Right cardiac atrium (tissue), 5 donors: ENCODE data around the gene ZNF618. TPM values are rescaled to one million over a fixed set of nuclear protein-coding genes. Genes with fewer than 3 reads are reported as not detected.

Experiments
- ATAC-seq, 2 donors: fragments of 200-7000 bp; cut with Tn5 transposase; one replicate each; pipeline versions ENCODE4 v1.8.0 to v1.9.1; 2020; ENCODE audit warnings: moderate library complexity in 2 of 2, mild to moderate bottlenecking in 1 of 2
- DNase-seq, 3 donors: peaks; one replicate each; pipeline ENCODE4 v3.0.0-alpha.2; 2020
- H3K27ac ChIP-seq: one replicate; pipeline ENCODE4 v1.5.1; 2013; ENCODE audit warnings: mild to moderate bottlenecking, low read length, control low read depth, moderate library complexity
- H3K27me3 ChIP-seq: one replicate; pipeline ENCODE4 v1.6.1; 2013; ENCODE audit not compliant: control insufficient read depth, insufficient read depth
- H3K4me1 ChIP-seq: one replicate; pipeline ENCODE4 v1.6.1; 2013; ENCODE audit warnings: low read length; ENCODE audit not compliant: control insufficient read depth, insufficient read depth
- H3K4me3 ChIP-seq: one replicate; pipeline ENCODE4 v1.5.1; 2013; ENCODE audit warnings: low read length, control low read depth
- H3K9me3 ChIP-seq: one replicate; pipeline ENCODE4 v1.6.1; 2013; ENCODE audit warnings: low read length; ENCODE audit not compliant: control insufficient read depth
- WGBS: extraction: QIAGEN DNeasy Blood & Tissue Kit; methylation state at CpG from one replicate; pipeline ENCODE4 v1.1.7; 2013; 5-methylcytosine and 5-hydroxymethylcytosine counted together
- intact Hi-C, 4 donors: fragments of 100-400 bp; cut with DNase I; formaldehyde crosslinking; loops; one replicate each; pipeline versions ENCODE4 v1.11.0 to v1.14.0; 2022 to 2023
- polyA plus RNA-seq: library from polyadenylated mRNA; stranded (reverse); fragments of 200-250 nt; gene quantifications from one replicate; pipeline ENCODE4 v1.2.3, GENCODE V29; 2013
- total RNA-seq, 4 donors: library from RNA; stranded (reverse); fragmentation: NEBNext Ultra II Directional; extraction: Animal tissue kit (Norgen Biotek cat#: 25700); gene quantifications; one replicate each; pipeline ENCODE4 v1.2.1, GENCODE V29; 2021
- donor health status: healthy with polysubstance abuse.
- donor health status: DM: no; HTN: yes; CAD: no.
- donor health status: DM: no; HTN: no; CAD: no.
- donor health status: DM: no; HTN: yes; CAD: no; lungs with severe emphysema.
- donor health status: DM: yes; HTN: yes; CAD: no.

Gene ZNF618
- total and polyA plus RNA-seq, 5 donors: 1.4 to 3.3 (median 2.7) TPM

- Histone ChIP-seq H3K27me3 (no peaks in the 10 kb centered on the region), H3K4me3 (no peak overlapping the region), H3K4me1 (no peaks in the 10 kb centered on the region), H3K27ac (no peak overlapping the region), H3K9me3 (no peaks in the 10 kb centered on the region)
- intact Hi-C loops: no loop called here
- 86% methylated on average over 11 of the region's 11 CpGs for WGBS
- DNase-seq (no peak), ATAC-seq (no peak)
Measured at GRCh38 chr9:113948891-113949570, 72.9 kb downstream of the ZNF618 start.

DNA sequence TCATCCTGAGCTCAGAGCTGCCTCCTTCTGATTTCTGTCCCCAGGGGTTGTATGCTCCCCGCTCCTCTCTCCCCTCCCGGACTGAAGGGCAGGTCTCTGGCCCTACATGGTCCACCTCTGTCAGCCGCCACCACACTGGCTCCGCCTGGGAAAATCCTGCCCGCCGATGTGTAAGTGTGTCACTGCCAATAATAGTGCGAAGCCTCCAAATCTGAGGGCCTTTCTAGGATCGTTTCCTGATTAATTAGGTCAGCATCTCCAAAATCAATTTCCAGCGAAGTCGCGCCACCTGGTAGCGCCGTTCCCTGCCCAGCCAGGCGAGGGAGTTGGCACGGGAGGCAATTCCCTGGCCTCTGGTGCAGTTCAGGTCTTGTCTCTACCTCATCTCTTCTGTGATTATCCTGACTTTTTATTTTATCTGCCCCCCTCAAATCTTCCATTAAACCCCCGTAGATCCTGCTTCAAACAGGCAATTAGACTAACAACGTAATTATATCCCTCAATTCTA is 73.5 kb downstream of the ZNF618 start:
- 96% methylated on average over 17 of the region's 17 CpGs for WGBS
- DNase-seq (no peak), ATAC-seq (no peak)
- H3K4me1 ChIP-seq: no peaks in the 10 kb centered on the region
- no peaks in the 10 kb centered on the region for H3K9me3 ChIP-seq
- H3K27ac ChIP-seq: no peak overlapping the region
- intact Hi-C loops: no loop called here
- H3K4me3 ChIP-seq: no peak overlapping the region
- H3K27me3 ChIP-seq: no peaks in the 10 kb centered on the region

DNA sequence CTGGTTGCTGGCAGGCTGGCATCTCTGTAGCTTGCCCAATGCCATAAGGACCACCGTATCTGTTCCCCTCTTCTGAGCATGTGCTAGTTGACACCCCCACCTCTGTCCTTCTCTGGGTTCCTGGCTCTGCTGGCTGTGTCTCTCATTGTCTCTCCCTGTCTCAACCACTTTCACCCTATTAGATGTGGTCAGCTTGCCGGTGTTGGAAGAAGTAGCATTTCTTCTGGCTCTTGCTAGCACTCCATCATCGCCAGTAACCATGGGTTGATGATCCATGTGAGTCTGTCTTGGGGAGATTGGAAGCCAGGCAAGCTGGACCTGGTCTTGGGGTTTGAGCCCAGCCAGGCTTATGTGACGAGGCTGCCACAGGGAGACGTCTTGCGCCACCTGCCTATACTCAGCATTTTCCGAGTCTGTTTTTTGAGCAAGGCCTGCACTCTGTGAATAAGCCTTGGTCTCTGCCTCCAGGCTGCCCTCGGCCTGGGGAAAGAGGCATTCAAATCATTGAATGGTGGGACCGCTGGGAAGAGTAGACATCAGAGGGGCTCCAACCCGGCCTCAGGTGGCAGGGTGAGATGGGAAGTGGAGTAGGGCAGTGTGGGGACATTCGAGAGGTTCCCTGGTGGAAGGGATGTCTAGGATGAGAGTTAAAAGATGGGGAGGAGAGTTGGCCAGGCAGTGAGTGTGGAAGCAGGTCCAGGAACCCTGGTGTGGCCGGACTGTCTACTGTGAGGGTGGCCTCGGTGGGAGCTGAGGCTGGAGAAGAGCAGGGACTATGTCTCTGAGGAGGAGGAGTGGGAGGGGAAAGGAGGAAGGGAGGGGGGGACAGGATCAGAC is 74.3 kb downstream of the ZNF618 start:
- DNase-seq: no peak
- Histone ChIP-seq H3K27me3 (no peaks in the 10 kb centered on the region), H3K9me3 (no peaks in the 10 kb centered on the region), H3K27ac (no peak overlapping the region), H3K4me3 (no peak overlapping the region), H3K4me1 (no peaks in the 10 kb centered on the region)
- intact Hi-C loops: no loop called here
- WGBS: 92% methylated on average over 13 of the region's 13 CpGs
- ATAC-seq: no peak

DNA sequence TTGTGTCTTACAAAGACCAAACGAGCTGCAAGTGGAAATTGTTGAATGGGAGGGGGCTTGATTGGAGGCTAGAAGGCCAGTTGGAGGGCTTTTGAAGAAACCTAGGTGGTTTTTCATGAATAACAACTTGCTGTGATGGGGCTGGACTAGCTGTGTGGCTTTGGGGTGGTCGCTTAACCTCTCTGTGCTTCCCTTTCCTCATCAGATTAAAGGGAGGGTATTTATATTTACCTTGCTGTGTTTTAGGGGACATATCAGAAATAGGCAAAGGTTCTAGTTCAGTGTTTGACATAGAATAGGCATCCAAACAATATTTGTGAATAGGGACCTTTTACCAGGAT is 74.9 kb downstream of the ZNF618 start:
- ATAC-seq (no peak), DNase-seq (no peak)
- intact Hi-C loops: no loop called here
- Histone ChIP-seq H3K4me3 (no peak overlapping the region), H3K9me3 (no peaks in the 10 kb centered on the region), H3K27ac (no peak overlapping the region), H3K27me3 (no peaks in the 10 kb centered on the region), H3K4me1 (no peaks in the 10 kb centered on the region)
- 87% methylated on average over 2 of the region's 2 CpGs for WGBS

DNA sequence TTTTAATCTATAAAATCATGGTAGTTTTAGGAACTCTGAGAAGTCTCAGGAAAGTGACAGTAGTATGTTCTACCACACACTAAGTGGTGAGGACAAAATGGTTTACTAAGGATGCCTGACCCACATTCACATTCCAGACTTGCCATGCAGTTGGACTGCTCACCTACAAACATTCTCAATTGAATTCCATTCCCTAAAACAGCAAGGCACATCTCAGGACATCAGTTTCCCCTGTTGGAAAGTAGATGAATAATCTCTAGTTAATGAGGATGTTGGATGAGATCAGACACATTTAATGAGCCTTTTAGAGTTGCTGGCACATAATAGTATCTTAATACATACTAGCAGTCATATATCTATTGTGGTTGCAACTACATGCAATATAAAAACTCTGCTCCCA is 76.6 kb downstream of the ZNF618 start:
- Histone ChIP-seq H3K27ac (no peak overlapping the region), H3K27me3 (no peaks in the 10 kb centered on the region), H3K9me3 (no peaks in the 10 kb centered on the region), H3K4me3 (no peak overlapping the region), H3K4me1 (no peaks in the 10 kb centered on the region)
- intact Hi-C loops: no loop called here
- ATAC-seq: no peak
- no peak for DNase-seq

- no peak overlapping the region for H3K4me3 ChIP-seq
- no peak for ATAC-seq
Measured at GRCh38 chr9:113953531-113953930, 77.4 kb downstream of the ZNF618 start.

DNA sequence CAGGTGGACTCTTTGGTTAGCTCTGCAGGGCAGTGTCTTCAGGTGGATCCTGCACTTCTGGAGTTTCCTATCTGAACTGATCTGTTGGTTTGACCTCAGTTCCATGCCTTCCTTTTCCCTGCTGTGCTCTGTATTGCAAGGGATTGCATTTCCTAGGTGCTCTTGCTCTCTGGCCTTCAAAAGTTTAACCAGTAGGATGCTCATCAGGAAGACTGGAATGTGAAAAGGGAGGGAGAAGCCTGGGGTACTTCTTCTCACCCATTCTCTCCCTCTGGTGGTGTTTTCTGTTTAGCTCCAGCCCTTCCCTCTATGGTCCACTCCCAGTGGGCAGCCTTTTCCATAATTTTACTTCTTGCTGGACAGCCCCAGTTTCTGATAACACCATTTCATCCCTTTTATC is 78.5 kb downstream of the ZNF618 start:
- Histone ChIP-seq H3K4me1 (peaks cover 2% of the 10 kb centered on the region), H3K27me3 (no peaks in the 10 kb centered on the region), H3K9me3 (no peaks in the 10 kb centered on the region), H3K4me3 (no peak overlapping the region), H3K27ac (no peak overlapping the region)
- intact Hi-C loops: no loop called here
- DNase-seq: no peak
- ATAC-seq: no peak

More at GRCh38 chr9:113953531-113953930, 77.4 kb downstream of the ZNF618 start:
- Histone ChIP-seq H3K9me3 (no peaks in the 10 kb centered on the region), H3K27ac (no peak overlapping the region), H3K4me1 (peaks cover 2% of the 10 kb centered on the region), H3K27me3 (no peaks in the 10 kb centered on the region)
- intact Hi-C loops: no loop called here
- WGBS: 80% methylated on average over 2 of the region's 2 CpGs
- DNase-seq: no peak

GRCh38 chr9:113955076-113955752 is 79.1 kb downstream of the ZNF618 start:
- intact Hi-C loops: no loop called here
- Histone ChIP-seq H3K4me3 (no peak overlapping the region), H3K4me1 (peaks cover 2% of the 10 kb centered on the region), H3K9me3 (no peaks in the 10 kb centered on the region), H3K27me3 (no peaks in the 10 kb centered on the region), H3K27ac (no peak overlapping the region)
- peak in 1 of 2 donors; percentile 53 for ATAC-seq
- 50% methylated on average over 2 of the region's 2 CpGs for WGBS
- no peak for DNase-seq

GRCh38 chr9:113956901-113957300 is 80.8 kb downstream of the ZNF618 start:
- Histone ChIP-seq H3K9me3 (no peaks in the 10 kb centered on the region), H3K4me1 (peaks cover 2% of the 10 kb centered on the region), H3K27ac (no peak overlapping the region), H3K4me3 (no peak overlapping the region), H3K27me3 (no peaks in the 10 kb centered on the region)
- intact Hi-C loops: no loop called here
- DNase-seq (no peak), ATAC-seq (no peak)
- WGBS: 80% methylated on average over 5 of the region's 5 CpGs

DNA sequence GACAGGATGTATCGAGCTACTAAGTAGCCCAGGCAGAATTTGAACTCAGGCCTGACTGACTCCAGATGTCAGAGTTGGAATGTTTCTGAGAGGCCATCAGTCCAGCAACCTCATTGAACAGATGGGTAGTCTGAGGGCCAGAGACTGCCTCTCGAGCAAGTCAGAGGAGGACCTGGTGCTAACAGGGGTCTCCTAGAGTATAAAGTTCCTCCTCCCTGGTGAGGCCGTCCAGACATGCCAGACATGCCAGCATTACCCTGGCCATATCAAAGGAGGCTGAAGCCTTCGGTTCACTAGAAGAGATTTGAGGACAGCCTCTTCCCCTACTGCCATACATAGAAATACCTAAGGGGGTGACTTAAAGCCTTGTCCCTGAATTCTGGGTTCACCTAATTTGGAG is 81.2 kb downstream of the ZNF618 start:
- no peak for ATAC-seq

DNA sequence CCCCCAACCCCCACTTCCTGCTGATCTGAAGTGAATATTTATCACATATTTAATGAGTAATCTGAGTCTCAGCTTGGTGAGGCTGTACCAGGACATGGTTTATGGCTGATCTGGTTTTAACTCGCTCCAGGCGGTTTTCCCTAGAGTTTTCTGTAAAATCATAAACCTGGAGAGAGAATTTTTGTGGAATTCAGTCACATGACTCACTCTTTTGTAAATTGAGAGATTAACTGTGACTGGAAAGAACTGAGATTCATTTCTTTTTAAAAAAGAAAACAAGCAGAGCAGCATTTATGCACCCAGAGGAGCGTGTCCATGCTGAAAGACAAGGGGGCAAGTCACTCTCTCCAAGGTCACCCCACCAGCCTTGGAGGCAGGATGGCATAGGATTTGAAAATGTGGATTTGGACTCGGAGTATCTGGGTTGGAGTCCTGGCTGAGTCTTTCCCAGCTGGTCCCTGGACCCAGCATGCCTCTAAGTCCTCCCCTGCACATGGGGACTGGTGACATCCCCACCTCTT is 81.8 kb downstream of the ZNF618 start:
- H3K4me1 ChIP-seq: peaks cover 2% of the 10 kb centered on the region
- WGBS: 68% methylated on average over 4 of the region's 4 CpGs

More for the DNA sequence above, 81.2 kb downstream of the ZNF618 start:
- intact Hi-C loops: no loop called here
- H3K9me3 ChIP-seq: no peaks in the 10 kb centered on the region
- H3K4me1 ChIP-seq: peaks cover 2% of the 10 kb centered on the region
- no peaks in the 10 kb centered on the region for H3K27me3 ChIP-seq
- WGBS: 67% methylated on average over 4 of the region's 4 CpGs
- H3K27ac ChIP-seq: no peak overlapping the region
- H3K4me3 ChIP-seq: no peak overlapping the region
- DNase-seq: no peak

More for the DNA sequence above, 81.8 kb downstream of the ZNF618 start:
- H3K27me3 ChIP-seq: no peaks in the 10 kb centered on the region
- intact Hi-C loops: no loop called here
- H3K9me3 ChIP-seq: no peaks in the 10 kb centered on the region
- H3K27ac ChIP-seq: no peak overlapping the region
- no peak for ATAC-seq
- DNase-seq: no peak
- H3K4me3 ChIP-seq: no peak overlapping the region
